Breast epithelium (tissue), 4 donors: ENCODE results near the gene ATF1. TPM values are rescaled to one million over a fixed set of nuclear protein-coding genes. Genes with fewer than 3 reads are reported as not detected.

ENCODE experiments used
- DNase-seq, 2 donors: peaks; one replicate each; pipeline ENCODE4 v3.0.0-alpha.2; 2019; ENCODE audit warnings: low spot score in 2 of 2
- H3K27ac ChIP-seq, 2 donors: fragments of 200-600 bp; sonication (generic) in 1 of 2; one replicate each; pipeline ENCODE4 v1.5.1; 2016 to 2019; ENCODE audit warnings: mild to moderate bottlenecking in 1 of 2
- H3K27me3 ChIP-seq, 2 donors: fragments of 200-600 bp; sonication (generic) in 1 of 2; one replicate each; pipeline versions ENCODE4 v1.5.1 to v1.6.0; 2017 to 2019; ENCODE audit warnings: control low read depth in 1 of 2, mild to moderate bottlenecking in 1 of 2
- H3K36me3 ChIP-seq: fragments of 200-600 bp; one replicate; pipeline ENCODE4 v1.5.1; 2019
- H3K4me1 ChIP-seq, 2 donors: fragments of 200-600 bp; sonication (generic); one replicate each; pipeline ENCODE4 v1.5.1; 2016 to 2019; ENCODE audit warnings: control low read depth in 1 of 2
- H3K4me3 ChIP-seq, 3 donors: fragments of 200-600 bp; sonication (generic); 1 replicate in 2 of 3; 2 replicates in 1 of 3; pipeline ENCODE4 v1.5.1; 2016 to 2019; ENCODE audit warnings: mild to moderate bottlenecking in 3 of 3, moderate library complexity in 2 of 3
- H3K9me3 ChIP-seq, 2 donors: fragments of 200-600 bp; sonication (generic) in 1 of 2; one replicate each; pipeline ENCODE4 v1.5.1; 2016 to 2019; ENCODE audit warnings: control low read depth in 1 of 2
- CTCF ChIP-seq, 3 donors: fragments of 450-650 bp; IDR thresholded peaks; one replicate each; pipeline ENCODE4 v1.5.1; 2016 to 2017; ENCODE audit warnings: antibody characterized with exemption in 3 of 3, mild to moderate bottlenecking in 3 of 3, moderate library complexity in 3 of 3
- POLR2A ChIP-seq: fragments of 450-650 bp; IDR thresholded peaks from one replicate; pipeline ENCODE4 v1.6.1; 2016; ENCODE audit warnings: antibody characterized with exemption, mild to moderate bottlenecking, moderate library complexity
- POLR2AphosphoS5 ChIP-seq, 3 donors: sonication (generic); formaldehyde crosslinking; IDR thresholded peaks; one replicate each; pipeline ENCODE4 v1.6.1; 2017; ENCODE audit warnings: antibody characterized with exemption in 3 of 3
- intact Hi-C: fragments of 100-400 bp; cut with DNase I; formaldehyde crosslinking; loops from one replicate; pipeline ENCODE4 v1.15.1; 2023; ENCODE audit warnings: low total_unique reads
- total RNA-seq, 3 donors: library from RNA; depleted of rRNA; stranded (reverse); fragments of >200 nt; gene quantifications; one replicate each; pipeline ENCODE4 v1.1.0, GENCODE V29; 2016

ATF1 gene
- total RNA-seq, 3 donors from 2014 or later, result 22.2 to 32.2 (median 27.2) TPM

- Histone ChIP-seq H3K4me3 (no peak overlapping the region), H3K27me3 (no peaks in the 10 kb centered on the region), H3K9me3 (no peaks in the 10 kb centered on the region), H3K36me3 (no peaks in the 10 kb centered on the region), H3K27ac (no peak overlapping the region), H3K4me1 (no peaks in the 10 kb centered on the region)
- no peak for TF ChIP-seq CTCF (IDR thresholded peaks at IDR 0.05)
- TF ChIP-seq POLR2A, result no peak
- no peak for TF ChIP-seq POLR2AphosphoS5 (IDR thresholded peaks at IDR 0.05)
- intact Hi-C loops, result no loop called here
- DNase-seq, result no peak
Observed at GRCh38 chr12:50723865-50724264, 40.0 kb upstream of the ATF1 start.

GRCh38 chr12:50725011-50725942 lies 38.6 kb upstream of the ATF1 start:
- intact Hi-C loops, result no loop called here
- Histone ChIP-seq H3K36me3 (no peaks in the 10 kb centered on the region), H3K27me3 (no peaks in the 10 kb centered on the region), H3K4me3 (no peak overlapping the region), H3K4me1 (no peaks in the 10 kb centered on the region), H3K27ac (no peak overlapping the region), H3K9me3 (no peaks in the 10 kb centered on the region)
- DNase-seq, result no peak
- TF ChIP-seq CTCF (IDR thresholded peaks at IDR 0.05), result no peak
- no peak for TF ChIP-seq POLR2AphosphoS5 (IDR thresholded peaks at IDR 0.05)
- no peak for TF ChIP-seq POLR2A

- no peaks in the 10 kb centered on the region for H3K36me3 ChIP-seq
- no peaks in the 10 kb centered on the region for H3K4me1 ChIP-seq
- TF ChIP-seq POLR2AphosphoS5 (IDR thresholded peaks at IDR 0.05) (no peak), POLR2A (no peak), CTCF (IDR thresholded peaks at IDR 0.05) (no peak)
- no peaks in the 10 kb centered on the region for H3K9me3 ChIP-seq
- DNase-seq, result no peak
- H3K27ac ChIP-seq, result no peak overlapping the region
- no peak overlapping the region for H3K4me3 ChIP-seq
- H3K27me3 ChIP-seq, result no peaks in the 10 kb centered on the region
- intact Hi-C loops, result no loop called here
Observed at GRCh38 chr12:50727466-50727865, 36.4 kb upstream of the ATF1 start.

DNA sequence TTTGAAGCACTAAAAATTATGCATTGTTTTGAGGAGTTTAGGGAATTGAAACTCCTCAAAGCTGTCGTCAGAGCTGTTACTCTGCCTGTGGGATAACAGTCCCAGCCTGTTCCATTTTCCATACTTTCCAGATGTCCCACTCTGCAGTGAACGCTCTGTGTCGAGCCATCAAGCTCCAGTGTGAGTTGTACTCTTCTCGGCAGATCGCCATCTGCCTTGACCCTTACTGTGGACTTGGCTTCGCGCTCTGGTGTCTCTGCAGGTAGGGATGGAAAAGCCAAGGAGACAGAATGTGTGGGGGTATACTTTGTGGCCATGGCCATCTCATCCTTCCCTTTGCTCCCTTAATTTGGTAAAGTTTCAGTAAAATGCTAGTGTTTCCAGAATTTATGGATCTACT lies 35.5 kb upstream of the ATF1 start:
- Histone ChIP-seq H3K36me3 (no peaks in the 10 kb centered on the region), H3K27me3 (no peaks in the 10 kb centered on the region), H3K27ac (no peak overlapping the region), H3K4me3 (no peak overlapping the region), H3K4me1 (no peaks in the 10 kb centered on the region), H3K9me3 (no peaks in the 10 kb centered on the region)
- no peak for DNase-seq
- intact Hi-C loops, result no loop called here
- TF ChIP-seq POLR2AphosphoS5 (IDR thresholded peaks at IDR 0.05) (no peak), POLR2A (no peak), CTCF (IDR thresholded peaks at IDR 0.05) (no peak)

DNA sequence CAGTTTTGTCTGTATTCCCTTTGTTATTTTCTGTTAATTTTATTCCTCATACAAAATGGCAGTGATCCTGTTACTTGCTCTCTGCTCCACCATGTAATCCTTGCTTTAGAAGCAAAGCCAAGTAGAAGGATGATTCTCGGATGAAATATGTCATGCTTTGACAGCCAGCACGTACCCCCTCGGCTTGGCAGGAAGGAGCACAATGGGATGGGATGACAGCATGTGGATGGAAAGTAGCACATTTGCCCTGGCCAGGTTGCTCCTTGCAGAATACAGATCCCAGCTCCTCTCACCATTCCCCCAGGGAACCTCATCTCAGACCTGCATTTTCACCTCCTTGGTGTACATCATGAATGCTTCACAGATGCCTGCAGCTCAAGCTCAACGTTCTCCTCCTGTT lies 35.1 kb upstream of the ATF1 start:
- DNase-seq, result no peak
- Histone ChIP-seq H3K27ac (no peak overlapping the region), H3K27me3 (no peaks in the 10 kb centered on the region), H3K4me1 (no peaks in the 10 kb centered on the region), H3K4me3 (no peak overlapping the region), H3K9me3 (no peaks in the 10 kb centered on the region), H3K36me3 (no peaks in the 10 kb centered on the region)
- TF ChIP-seq POLR2A (no peak), POLR2AphosphoS5 (IDR thresholded peaks at IDR 0.05) (no peak), CTCF (IDR thresholded peaks at IDR 0.05) (no peak)
- intact Hi-C loops, result no loop called here
